SJSA1 (cell line): Measurements from ENCODE around the gene STMN3. TPM values are rescaled to one million over a fixed set of nuclear protein-coding genes. Genes with fewer than 3 reads are reported as not detected.

Experiments
- DNase-seq, 2 experiments: peaks; one replicate each; pipeline ENCODE4 v3.0.0-alpha.2; 2015 to 2020; ENCODE audit warnings: low spot score in 2 of 2, low read depth in 1 of 2
- H3K27ac ChIP-seq: fragments of 250-450 bp; sonication (Bioruptor Pico); 2 replicates; pipeline ENCODE4 v1.5.1; 2020; ENCODE audit warnings: mild to moderate bottlenecking, moderate library complexity
- H3K27me3 ChIP-seq: fragments of 250-450 bp; sonication (Bioruptor Pico); replicated peaks from 2 replicates; pipeline ENCODE4 v1.5.1; 2020; ENCODE audit warnings: mild to moderate bottlenecking, moderate library complexity
- H3K36me3 ChIP-seq: fragments of 250-450 bp; sonication (Bioruptor Pico); 2 replicates; pipeline ENCODE4 v1.5.1; 2020; ENCODE audit warnings: mild to moderate bottlenecking
- H3K4me1 ChIP-seq: fragments of 250-450 bp; sonication (Bioruptor Pico); replicated peaks from 2 replicates; pipeline ENCODE4 v1.6.1; 2021; ENCODE audit warnings: mild to moderate bottlenecking
- H3K4me3 ChIP-seq: fragments of 250-450 bp; sonication (Bioruptor Pico); 2 replicates; pipeline ENCODE4 v1.5.1; 2020; ENCODE audit warnings: mild to moderate bottlenecking
- H3K9me3 ChIP-seq: fragments of 250-450 bp; sonication (Bioruptor Pico); replicated peaks from 2 replicates; pipeline ENCODE4 v1.5.1; 2020; ENCODE audit warnings: mild to moderate bottlenecking
- total RNA-seq: library from RNA; depleted of rRNA; stranded (reverse); fragments of >200 nt; shearing (Covaris generic); gene quantifications from 2 replicates; pipeline ENCODE4 v1.2.3, GENCODE V29; 2014

STMN3 gene
- total RNA-seq, 1 experiment from 2014 or later = 1.3 TPM

DNA sequence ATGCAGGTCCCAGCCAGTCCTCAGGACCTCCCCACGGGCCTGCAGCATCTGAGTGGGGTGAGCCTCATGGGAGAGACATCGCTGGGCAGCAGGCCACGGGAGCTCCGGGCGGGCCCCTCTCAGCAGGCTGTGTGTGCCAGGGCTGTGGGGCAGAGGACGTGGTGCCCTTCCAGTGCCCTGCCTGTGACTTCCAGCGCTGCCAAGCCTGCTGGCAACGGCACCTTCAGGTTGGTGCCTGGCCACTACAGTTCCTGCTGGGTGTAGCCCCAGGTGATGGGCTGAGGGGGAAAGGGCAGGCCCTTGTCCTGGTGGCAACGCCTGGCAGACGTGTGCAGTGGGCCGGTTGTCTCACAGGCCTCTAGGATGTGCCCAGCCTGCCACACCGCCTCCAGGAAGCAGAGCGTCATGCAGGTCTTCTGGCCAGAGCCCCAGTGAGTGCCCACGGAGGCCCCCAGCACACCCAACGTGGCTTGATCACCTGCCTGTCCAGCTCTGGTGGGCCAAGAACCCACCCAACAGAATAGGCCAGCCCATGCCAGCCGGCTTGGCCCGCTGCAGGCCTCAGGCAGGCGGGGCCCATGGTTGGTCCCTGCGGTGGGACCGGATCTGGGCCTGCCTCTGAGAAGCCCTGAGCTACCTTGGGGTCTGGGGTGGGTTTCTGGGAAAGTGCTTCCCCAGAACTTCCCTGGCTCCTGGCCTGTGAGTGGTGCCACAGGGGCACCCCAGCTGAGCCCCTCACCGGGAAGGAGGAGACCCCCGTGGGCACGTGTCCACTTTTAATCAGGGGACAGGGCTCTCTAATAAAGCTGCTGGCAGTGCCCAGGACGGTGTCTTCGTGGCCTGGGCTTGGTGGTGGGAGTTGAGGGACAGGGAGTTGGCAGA, 42.4 kb upstream of the STMN3 start:
- H3K27me3 ChIP-seq = no peaks in the 10 kb centered on the region
- no peak overlapping the region for H3K4me3 ChIP-seq
- no peak overlapping the region for H3K27ac ChIP-seq
- peaks cover 27% of the 10 kb centered on the region for H3K4me1 ChIP-seq
- H3K36me3 ChIP-seq = peaks cover 68% of the 10 kb centered on the region
- no peaks in the 10 kb centered on the region for H3K9me3 ChIP-seq
- no peak for DNase-seq

DNA sequence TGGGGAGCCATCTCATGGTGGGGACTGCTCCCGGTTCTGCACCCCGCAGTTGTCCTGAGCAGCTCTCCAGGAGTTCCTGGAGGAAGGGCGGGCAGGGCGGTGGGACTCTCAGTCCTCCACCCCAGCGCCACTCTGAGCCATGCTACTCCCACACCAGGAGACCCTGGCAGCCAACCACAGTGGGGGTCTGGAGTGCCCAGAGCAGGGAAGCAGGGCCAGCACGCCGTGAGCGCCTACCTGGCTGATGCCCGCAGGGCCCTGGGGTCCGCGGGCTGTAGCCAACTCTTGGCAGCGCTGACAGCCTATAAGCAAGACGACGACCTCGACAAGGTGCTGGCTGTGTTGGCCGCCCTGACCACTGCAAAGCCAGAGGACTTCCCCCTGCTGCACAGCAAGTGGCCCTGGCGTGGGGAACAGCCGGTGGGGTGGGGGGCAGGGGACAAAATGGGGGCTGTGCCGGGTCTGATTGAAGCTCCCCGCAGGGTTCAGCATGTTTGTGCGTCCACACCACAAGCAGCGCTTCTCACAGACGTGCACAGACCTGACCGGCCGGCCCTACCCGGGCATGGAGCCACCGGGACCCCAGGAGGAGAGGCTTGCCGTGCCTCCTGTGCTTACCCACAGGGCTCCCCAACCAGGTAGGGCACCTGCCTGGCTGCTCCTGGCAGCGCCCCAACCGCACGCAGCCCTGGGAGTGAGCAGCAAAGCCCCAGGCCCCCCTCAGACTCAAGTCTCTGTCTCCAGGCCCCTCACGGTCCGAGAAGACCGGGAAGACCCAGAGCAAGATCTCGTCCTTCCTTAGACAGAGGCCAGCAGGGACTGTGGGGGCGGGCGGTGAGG, 41.6 kb upstream of the STMN3 start:
- Histone ChIP-seq H3K27me3 (no peaks in the 10 kb centered on the region), H3K4me3 (no peak overlapping the region), H3K27ac (no peak overlapping the region), H3K4me1 (peaks cover 24% of the 10 kb centered on the region), H3K9me3 (no peaks in the 10 kb centered on the region), H3K36me3 (peaks cover 63% of the 10 kb centered on the region)
- DNase-seq = no peak

DNA sequence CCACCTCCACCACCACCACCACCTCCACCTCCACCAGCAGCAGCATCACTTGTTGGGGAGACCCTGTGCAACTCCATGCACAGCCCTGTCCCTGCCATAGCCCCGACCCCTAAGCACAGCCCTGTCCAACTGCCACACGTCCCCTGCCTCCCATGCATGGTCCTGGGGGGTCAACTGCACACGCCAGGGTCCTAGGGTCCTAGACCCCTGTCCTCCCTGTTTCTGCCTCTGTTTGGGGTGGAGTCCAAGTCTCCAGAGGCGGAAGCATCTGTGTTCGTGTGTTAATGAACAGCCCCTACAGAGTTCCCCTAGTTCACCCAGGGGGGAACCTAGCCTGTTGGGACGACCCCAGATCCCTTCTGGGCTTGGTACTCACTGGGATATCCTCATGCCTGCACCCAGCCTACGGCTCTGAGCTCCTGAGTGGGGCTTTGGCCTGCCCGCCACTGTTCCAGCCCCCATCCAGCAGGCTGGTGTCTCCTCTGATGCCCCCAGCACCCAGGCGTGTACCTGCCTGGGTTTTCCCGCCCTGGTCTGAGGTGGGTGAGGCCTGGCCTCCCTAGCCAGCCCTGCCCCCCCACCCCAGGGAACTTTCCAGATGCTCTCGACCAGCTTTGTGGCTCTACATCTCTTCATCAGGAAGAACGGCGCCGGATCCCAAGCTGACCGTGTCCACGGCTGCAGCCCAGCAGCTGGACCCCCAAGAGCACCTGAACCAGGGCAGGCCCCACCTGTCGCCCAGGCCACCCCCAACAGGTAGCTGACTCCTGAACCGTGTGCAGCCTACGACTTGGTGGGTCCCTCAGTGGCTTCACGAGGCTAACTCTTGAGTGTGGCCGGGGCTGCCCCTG, 40.7 kb upstream of the STMN3 start:
- H3K36me3 ChIP-seq = peaks cover 58% of the 10 kb centered on the region
- H3K4me3 ChIP-seq = no peak overlapping the region
- no peak overlapping the region for H3K27ac ChIP-seq
- no peaks in the 10 kb centered on the region for H3K9me3 ChIP-seq
- H3K4me1 ChIP-seq = peaks cover 16% of the 10 kb centered on the region
- no peaks in the 10 kb centered on the region for H3K27me3 ChIP-seq
- no peak for DNase-seq

DNA sequence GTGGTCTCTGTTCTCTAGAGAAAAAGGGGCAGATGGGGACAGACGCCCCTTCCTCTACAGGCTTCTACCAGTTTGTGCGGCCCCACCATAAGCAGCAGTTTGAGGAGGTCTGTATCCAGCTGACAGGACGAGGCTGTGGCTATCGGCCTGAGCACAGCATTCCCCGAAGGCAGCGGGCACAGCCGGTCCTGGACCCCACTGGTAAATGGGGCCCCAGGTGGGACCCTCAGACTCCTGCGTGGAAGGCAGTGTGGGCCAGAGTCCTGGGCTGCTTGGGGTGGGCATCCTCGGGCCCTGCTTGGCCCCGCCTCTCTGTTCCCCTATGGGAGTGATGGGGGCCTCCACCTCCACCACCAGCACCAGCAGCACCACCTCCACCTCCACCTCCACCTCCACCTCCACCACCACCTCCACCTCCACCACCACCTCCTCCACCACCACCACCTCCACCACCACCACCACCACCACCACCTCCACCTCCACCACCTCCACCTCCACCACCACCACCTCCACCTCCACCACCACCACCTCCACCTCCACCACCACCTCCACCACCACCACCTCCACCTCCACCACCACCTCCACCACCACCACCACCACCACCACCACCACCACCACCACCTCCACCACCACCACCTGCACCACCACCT, 40.0 kb upstream of the STMN3 start:
- peaks cover 56% of the 10 kb centered on the region for H3K36me3 ChIP-seq
- H3K9me3 ChIP-seq = no peaks in the 10 kb centered on the region

DNA sequence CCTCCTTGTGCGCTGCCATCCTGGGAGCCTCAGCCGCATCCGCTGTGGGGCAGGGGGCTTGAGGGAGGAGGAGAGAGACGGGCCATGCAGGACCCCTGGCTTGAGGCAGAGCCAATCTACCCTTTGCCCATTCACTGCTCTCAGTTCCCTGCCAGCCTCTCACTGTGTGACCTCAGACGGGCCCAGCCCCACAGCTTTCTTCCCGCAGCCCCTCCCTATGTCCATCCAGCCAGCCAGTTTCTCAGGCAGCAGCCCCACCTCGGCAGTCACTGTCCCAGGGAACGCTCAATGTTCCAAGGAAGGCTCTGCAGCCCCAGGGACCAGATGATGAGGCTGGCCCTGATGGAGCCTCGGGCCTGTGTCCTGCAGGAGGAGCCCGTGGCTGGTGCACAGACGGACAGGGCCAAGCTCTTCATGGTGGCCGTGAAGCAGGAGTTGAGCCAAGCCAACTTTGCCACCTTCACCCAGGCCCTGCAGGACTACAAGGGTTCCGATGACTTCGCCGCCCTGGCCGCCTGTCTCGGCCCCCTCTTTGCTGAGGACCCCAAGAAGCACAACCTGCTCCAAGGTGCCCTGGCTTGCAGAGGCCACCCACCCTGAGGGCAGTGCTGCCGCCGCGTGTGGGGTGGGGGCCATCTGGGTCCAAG, 39.3 kb upstream of the STMN3 start:
- Histone ChIP-seq H3K27me3 (no peaks in the 10 kb centered on the region), H3K4me3 (no peak overlapping the region), H3K27ac (no peak overlapping the region), H3K9me3 (no peaks in the 10 kb centered on the region), H3K36me3 (peaks cover 50% of the 10 kb centered on the region), H3K4me1 (peaks cover 3% of the 10 kb centered on the region; the same call in 1 of the 2 replicates)
- no peak for DNase-seq

More for the DNA sequence above, 40.0 kb upstream of the STMN3 start:
- H3K27ac ChIP-seq = no peak overlapping the region
- H3K4me3 ChIP-seq = no peak overlapping the region
- H3K27me3 ChIP-seq = no peaks in the 10 kb centered on the region
- DNase-seq = no peak
- H3K4me1 ChIP-seq = peaks cover 8% of the 10 kb centered on the region

DNA sequence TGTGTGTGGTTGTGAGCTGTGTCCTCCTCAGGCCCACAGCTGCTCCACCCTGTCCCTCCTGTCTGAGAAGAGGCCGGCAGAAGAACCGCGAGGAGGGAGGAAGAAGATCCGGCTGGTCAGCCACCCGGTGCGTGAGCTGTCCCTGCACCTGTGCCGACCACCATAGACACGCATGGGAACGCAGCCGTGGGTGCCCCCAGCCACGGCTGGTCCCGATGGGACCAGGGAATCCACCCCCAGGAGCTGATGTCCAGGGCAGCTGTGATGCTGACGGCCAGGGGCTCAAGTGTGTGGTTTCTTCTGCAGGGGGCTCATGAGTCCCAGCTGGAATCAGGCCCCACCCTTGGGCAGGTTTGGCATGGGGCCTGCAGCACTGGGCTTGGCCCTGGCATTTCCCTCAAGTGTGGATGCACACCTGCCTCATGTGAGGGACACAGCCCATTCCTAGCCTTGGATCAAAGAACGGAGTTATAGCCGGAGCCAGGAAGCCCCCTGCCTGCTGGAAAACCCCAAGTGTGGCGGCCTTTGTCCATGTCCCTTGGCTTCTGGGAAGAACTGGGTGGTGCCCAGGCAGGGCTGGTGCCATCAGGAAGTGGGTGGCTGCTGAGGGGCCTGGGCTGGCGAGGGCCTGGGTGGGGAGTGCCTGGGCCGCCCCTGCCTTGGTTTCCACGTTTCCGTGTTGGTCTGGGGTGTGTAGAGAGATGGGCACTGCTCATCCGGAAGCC, 38.6 kb upstream of the STMN3 start:
- no peaks in the 10 kb centered on the region for H3K9me3 ChIP-seq
- H3K27ac ChIP-seq = no peak overlapping the region

DNA sequence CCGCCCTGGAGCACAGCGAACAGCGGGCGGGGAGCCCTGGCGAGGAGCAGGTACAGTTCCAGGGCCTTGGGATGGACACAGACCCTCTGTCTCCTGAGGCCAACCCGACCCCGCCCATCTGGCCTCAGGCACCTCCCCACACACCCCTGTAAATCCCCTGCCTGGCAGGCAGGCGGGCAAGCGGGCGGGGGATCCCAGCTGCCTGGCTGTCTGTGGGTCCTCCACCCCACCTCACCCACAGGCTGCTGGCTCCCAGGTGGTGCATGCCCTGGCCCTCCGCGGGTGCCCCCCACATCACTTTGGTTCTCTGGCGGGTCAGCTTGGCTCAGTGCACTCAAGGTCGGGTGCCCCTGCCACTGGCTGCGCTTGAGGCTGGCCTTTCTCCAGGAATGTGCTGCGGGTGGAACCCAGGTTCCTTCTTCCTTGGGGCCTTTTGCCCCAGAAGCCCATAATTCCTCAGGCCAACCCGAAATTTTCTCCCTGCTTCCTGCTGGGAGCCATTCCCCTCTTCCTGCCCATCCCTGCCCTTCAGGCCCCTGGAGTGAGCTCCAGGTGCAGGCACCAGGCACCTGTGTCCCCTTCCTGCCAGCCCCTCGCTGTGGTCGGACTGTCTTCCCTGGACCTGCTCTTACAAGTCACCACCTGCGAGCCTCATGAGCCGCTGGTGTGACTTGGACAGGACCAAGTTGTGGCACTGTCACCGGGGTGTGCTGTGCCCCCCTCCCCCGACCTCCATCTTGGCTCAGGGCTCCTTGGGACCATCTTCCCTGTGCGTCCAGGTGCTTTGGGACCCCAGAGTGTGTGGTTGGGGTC, 37.9 kb upstream of the STMN3 start:
- no peaks in the 10 kb centered on the region for H3K9me3 ChIP-seq
- H3K36me3 ChIP-seq = peaks cover 47% of the 10 kb centered on the region
- H3K27ac ChIP-seq = no peak overlapping the region
- H3K4me3 ChIP-seq = no peak overlapping the region
- DNase-seq = no peak
- no peaks in the 10 kb centered on the region for H3K4me1 ChIP-seq
- no peaks in the 10 kb centered on the region for H3K27me3 ChIP-seq

More for the DNA sequence above, 38.6 kb upstream of the STMN3 start:
- Histone ChIP-seq H3K27me3 (no peaks in the 10 kb centered on the region), H3K36me3 (peaks cover 46% of the 10 kb centered on the region), H3K4me1 (no peaks in the 10 kb centered on the region), H3K4me3 (no peak overlapping the region)
- no peak for DNase-seq

DNA sequence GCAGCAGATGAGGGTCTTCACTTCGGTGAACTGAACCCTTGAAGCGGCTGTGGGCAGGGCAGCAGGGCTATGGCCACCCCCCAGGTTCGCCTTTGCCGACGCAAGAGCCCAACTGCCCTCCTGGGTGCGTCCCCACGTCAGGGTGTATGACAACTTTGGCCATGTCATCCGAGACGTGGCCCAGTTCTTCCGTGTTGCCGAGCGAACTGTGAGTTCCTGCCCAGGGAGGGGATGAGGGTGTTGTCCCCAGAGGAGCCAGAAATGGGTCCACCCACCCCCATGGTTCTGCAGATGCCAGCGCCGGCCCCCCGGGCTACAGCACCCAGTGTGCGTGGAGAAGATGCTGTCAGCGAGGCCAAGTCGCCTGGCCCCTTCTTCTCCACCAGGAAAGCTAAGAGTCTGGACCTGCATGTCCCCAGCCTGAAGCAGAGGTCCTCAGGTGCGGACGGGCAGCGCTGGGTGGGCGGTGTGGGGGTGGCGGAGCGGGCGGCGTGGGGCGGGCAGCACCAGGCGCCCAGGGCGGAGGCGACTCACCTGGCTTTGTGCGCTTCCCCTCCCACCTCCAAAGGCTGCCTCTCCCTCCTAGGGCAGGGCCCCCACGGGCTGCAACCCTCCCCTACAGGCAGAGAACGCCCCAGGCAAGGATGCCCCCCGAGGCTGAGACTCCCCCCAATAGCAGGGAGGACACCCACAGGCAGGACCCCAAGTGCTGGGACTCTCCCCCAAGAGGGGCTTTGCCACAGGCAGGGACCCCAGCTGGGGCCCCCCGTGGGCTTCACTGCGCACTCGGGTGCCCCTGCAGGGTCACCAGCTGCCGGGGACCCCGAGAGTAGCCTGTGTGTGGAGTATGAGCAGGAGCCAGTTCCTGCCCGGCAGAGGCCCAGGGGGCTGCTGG, 37.0 kb upstream of the STMN3 start:
- Histone ChIP-seq H3K4me1 (no peaks in the 10 kb centered on the region), H3K4me3 (no peak overlapping the region), H3K36me3 (peaks cover 47% of the 10 kb centered on the region), H3K27me3 (no peaks in the 10 kb centered on the region), H3K27ac (no peak overlapping the region), H3K9me3 (no peaks in the 10 kb centered on the region)
- no peak for DNase-seq

DNA sequence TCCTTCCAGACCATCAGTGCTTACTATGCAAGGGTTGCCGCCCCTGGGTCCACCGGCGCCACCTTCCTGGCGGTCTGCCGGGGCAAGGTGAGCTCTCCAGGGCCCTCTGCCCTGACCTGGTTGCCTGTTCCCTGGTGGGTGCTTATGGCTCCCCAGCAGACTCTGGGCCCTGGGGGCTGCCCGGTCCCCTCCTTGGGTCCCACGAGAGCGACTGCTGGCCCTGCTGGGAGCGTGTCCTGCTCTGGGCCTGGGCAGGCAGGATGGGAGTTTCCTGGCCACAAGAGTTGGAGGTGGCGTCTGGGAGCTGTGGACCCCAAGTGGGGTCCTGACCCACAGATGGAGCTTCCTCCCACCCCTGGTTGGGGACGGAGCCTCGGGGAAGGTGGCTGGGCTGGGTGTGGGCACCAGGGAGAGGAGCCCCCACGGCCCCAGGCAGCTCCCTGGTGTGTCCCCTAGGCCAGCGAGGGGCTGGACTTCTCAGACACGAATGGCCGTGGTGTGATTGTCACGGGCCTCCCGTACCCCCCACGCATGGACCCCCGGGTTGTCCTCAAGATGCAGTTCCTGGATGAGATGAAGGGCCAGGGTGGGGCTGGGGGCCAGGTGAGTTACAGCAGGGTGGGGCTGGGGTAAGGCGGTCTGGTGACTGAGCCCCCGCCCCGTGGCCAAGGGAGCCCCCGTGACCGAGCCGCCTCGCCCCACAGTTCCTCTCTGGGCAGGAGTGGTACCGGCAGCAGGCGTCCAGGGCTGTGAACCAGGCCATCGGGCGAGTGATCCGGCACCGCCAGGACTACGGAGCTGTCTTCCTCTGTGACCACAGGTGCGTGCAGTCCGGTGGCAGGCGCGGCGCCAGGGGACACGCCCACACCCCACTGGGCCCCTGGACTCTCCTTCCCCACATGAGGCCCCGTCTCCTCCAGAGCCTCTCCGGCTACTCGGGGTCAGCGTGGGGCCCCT, 36.1 kb upstream of the STMN3 start:
- H3K27me3 ChIP-seq = no peaks in the 10 kb centered on the region
- H3K9me3 ChIP-seq = no peaks in the 10 kb centered on the region
- peaks cover 41% of the 10 kb centered on the region for H3K36me3 ChIP-seq
- H3K27ac ChIP-seq = no peak overlapping the region
- DNase-seq = no peak
- no peaks in the 10 kb centered on the region for H3K4me1 ChIP-seq
- no peak overlapping the region for H3K4me3 ChIP-seq
